Stimulated activated CD4-positive, alpha-beta T cell treated with anti-CD3 and anti-CD28 coated beads, Interleukin-4, amount 100 ng/mL, for 24 hours (primary cell): ENCODE data around the gene INPP4A.
"Not testable (repeated sequence)": the region's sequence is repeated elsewhere in the genome, so short reads cannot be mapped to it uniquely, and the experiment has no call there.

Source experiments
- DNase-seq: peaks from one replicate; pipeline ENCODE4 v3.0.0-alpha.2; 2020

Gene INPP4A

GRCh38 chr2:98444436-98445176 lies at the start of gene INPP4A:
Gene INPP4A, plus strand, starts transcription at chr2:98444858. Its CDS starts 75,191 bp downstream, at chr2:98520049.
- DNase-seq, result peak; percentile 78

GRCh38 chr2:98395977-98396376 lies 48.7 kb upstream of the INPP4A start:
- no peak for DNase-seq

- no peak for DNase-seq
Measured at GRCh38 chr2:98396745-98397355, 47.8 kb upstream of the INPP4A start.

GRCh38 chr2:98399140-98399539 lies 45.5 kb upstream of the INPP4A start:
- DNase-seq, result no peak

GRCh38 chr2:98403878-98404277 lies 40.8 kb upstream of the INPP4A start:
- DNase-seq, result no peak

- DNase-seq, result no peak
Measured at GRCh38 chr2:98404556-98405250, 40.0 kb upstream of the INPP4A start.

GRCh38 chr2:98405301-98405700 lies 39.4 kb upstream of the INPP4A start:
- DNase-seq, result no peak

- no peak for DNase-seq
Measured at GRCh38 chr2:98408155-98408554, 36.5 kb upstream of the INPP4A start.

- DNase-seq, result peak; percentile 71
Measured at GRCh38 chr2:98412751-98413458, 31.8 kb upstream of the INPP4A start.

- not testable (repeated sequence) for DNase-seq
Measured at GRCh38 chr2:98414246-98414645, 30.4 kb upstream of the INPP4A start.

- not testable (repeated sequence) for DNase-seq
Measured at GRCh38 chr2:98415719-98416248, 28.9 kb upstream of the INPP4A start.

- no peak for DNase-seq
Measured at GRCh38 chr2:98416383-98417159, 28.1 kb upstream of the INPP4A start.

- no peak for DNase-seq
Measured at GRCh38 chr2:98419544-98419943, 25.1 kb upstream of the INPP4A start.

- DNase-seq, result no peak
Measured at GRCh38 chr2:98419977-98420725, 24.5 kb upstream of the INPP4A start.

- no peak for DNase-seq
Measured at GRCh38 chr2:98422449-98422848, 22.2 kb upstream of the INPP4A start.

- no peak for DNase-seq
Measured at GRCh38 chr2:98426771-98427170, 17.9 kb upstream of the INPP4A start.

- DNase-seq, result no peak
Measured at GRCh38 chr2:98432145-98432544, 12.5 kb upstream of the INPP4A start.

GRCh38 chr2:98433363-98433964 lies 11.2 kb upstream of the INPP4A start:
- no peak for DNase-seq

- no peak for DNase-seq
Measured at GRCh38 chr2:98434492-98434891, 10.2 kb upstream of the INPP4A start.

GRCh38 chr2:98435670-98436069 lies 9.0 kb upstream of the INPP4A start:
- DNase-seq, result not testable (repeated sequence)

GRCh38 chr2:98436734-98437133 lies 7.9 kb upstream of the INPP4A start:
- no peak for DNase-seq
